ENCODE results near the gene ZNF648.

The ZNF648 gene

GRCh38 chr1:182071924-182072323, 10.4 kb upstream of the ZNF648 start:
- Histone ChIP-seq H3K27me3 (ENCODE audit: control insufficient read depth in 1 of 2, insufficient read depth in 2 of 2, low read length in 2 of 2) (peaks cover 0 to 6% of the 10 kb centered on the region in 2 donors), H3K4me1 (ENCODE audit: control insufficient read depth, insufficient read depth, low read length) (no peaks in the 10 kb centered on the region), H3K36me3 (ENCODE audit: control insufficient read depth in 2 of 2, insufficient read depth in 2 of 2, low read length in 2 of 2) (no peaks in the 10 kb centered on the region), H3K27ac (ENCODE audit: low read length) (no peak overlapping the region), H3K4me3 (ENCODE audit: low read length in 2 of 2) (no peak overlapping the region), H3K9me3 (ENCODE audit: control insufficient read depth in 2 of 2, low read length in 2 of 2) (no peaks in the 10 kb centered on the region), H3K9ac (ENCODE audit: low read length in 2 of 2) (no peak overlapping the region)

GRCh38 chr1:182069028-182069466, 7.5 kb upstream of the ZNF648 start:
- peaks cover 0 to 9% of the 10 kb centered on the region in 2 donors for H3K27me3 ChIP-seq (ENCODE audit: control insufficient read depth in 1 of 2, insufficient read depth in 2 of 2, low read length in 2 of 2)
- H3K9ac ChIP-seq (ENCODE audit: low read length in 2 of 2) = no peak overlapping the region
- H3K4me1 ChIP-seq (ENCODE audit: control insufficient read depth, insufficient read depth, low read length) = no peaks in the 10 kb centered on the region
- H3K36me3 ChIP-seq (ENCODE audit: control insufficient read depth in 2 of 2, insufficient read depth in 2 of 2, low read length in 2 of 2) = no peaks in the 10 kb centered on the region
- no peak overlapping the region for H3K27ac ChIP-seq (ENCODE audit: low read length)
- H3K4me3 ChIP-seq (ENCODE audit: low read length in 2 of 2) = no peak overlapping the region
- peaks cover 0 to 4% of the 10 kb centered on the region in 2 donors for H3K9me3 ChIP-seq (ENCODE audit: control insufficient read depth in 2 of 2, low read length in 2 of 2)

GRCh38 chr1:182066934-182067333, 5.4 kb upstream of the ZNF648 start:
- H3K9me3 ChIP-seq (ENCODE audit: control insufficient read depth in 2 of 2, low read length in 2 of 2) = peaks cover 0 to 4% of the 10 kb centered on the region in 2 donors
- H3K27ac ChIP-seq (ENCODE audit: low read length) = no peak overlapping the region
- H3K27me3 ChIP-seq (ENCODE audit: control insufficient read depth in 1 of 2, insufficient read depth in 2 of 2, low read length in 2 of 2) = peaks cover 0 to 9% of the 10 kb centered on the region in 2 donors
- no peaks in the 10 kb centered on the region for H3K36me3 ChIP-seq (ENCODE audit: control insufficient read depth in 2 of 2, insufficient read depth in 2 of 2, low read length in 2 of 2)
- H3K4me3 ChIP-seq (ENCODE audit: low read length in 2 of 2) = no peak overlapping the region
- H3K4me1 ChIP-seq (ENCODE audit: control insufficient read depth, insufficient read depth, low read length) = no peaks in the 10 kb centered on the region
- H3K9ac ChIP-seq (ENCODE audit: low read length in 2 of 2) = no peak overlapping the region

- peaks cover 0 to 4% of the 10 kb centered on the region in 2 donors for H3K9me3 ChIP-seq (ENCODE audit: control insufficient read depth in 2 of 2, low read length in 2 of 2)
- H3K4me3 ChIP-seq (ENCODE audit: low read length in 2 of 2) = no peak overlapping the region
- H3K4me1 ChIP-seq (ENCODE audit: control insufficient read depth, insufficient read depth, low read length) = no peaks in the 10 kb centered on the region
- no peak overlapping the region for H3K27ac ChIP-seq (ENCODE audit: low read length)
- H3K27me3 ChIP-seq (ENCODE audit: control insufficient read depth in 1 of 2, insufficient read depth in 2 of 2, low read length in 2 of 2) = peaks cover 2 to 9% of the 10 kb centered on the region in 2 donors
- no peaks in the 10 kb centered on the region for H3K36me3 ChIP-seq (ENCODE audit: control insufficient read depth in 2 of 2, insufficient read depth in 2 of 2, low read length in 2 of 2)
- H3K9ac ChIP-seq (ENCODE audit: low read length in 2 of 2) = no peak overlapping the region
Observed at GRCh38 chr1:182065126-182065845, 3.8 kb upstream of the ZNF648 start.

DNA sequence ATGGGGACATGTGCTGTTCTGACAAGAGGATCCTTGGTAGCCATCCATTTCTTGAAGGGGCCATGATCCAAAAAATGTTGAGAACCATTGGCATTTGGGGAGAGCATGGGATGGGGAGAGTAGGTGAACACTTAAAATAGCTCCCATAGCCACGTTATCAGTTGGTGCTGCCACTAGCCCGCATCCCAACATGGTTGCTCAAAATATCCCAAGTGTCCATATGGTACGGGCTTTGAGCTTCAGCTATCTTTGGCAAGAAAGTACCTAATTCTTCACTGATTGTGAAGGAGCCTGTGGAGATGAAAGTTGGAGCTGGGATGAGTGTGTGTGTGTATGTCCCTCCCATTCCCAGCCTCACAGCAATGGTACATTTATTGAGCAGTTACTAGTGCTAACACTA, 3.1 kb upstream of the ZNF648 start:
- no peak overlapping the region for H3K4me3 ChIP-seq (ENCODE audit: low read length in 2 of 2)
- no peaks in the 10 kb centered on the region for H3K4me1 ChIP-seq (ENCODE audit: control insufficient read depth, insufficient read depth, low read length)
- no peaks in the 10 kb centered on the region for H3K36me3 ChIP-seq (ENCODE audit: control insufficient read depth in 2 of 2, insufficient read depth in 2 of 2, low read length in 2 of 2)
- H3K9me3 ChIP-seq (ENCODE audit: control insufficient read depth in 2 of 2, low read length in 2 of 2) = peaks cover 0 to 4% of the 10 kb centered on the region in 2 donors
- no peak overlapping the region for H3K9ac ChIP-seq (ENCODE audit: low read length in 2 of 2)
- peaks cover 2 to 3% of the 10 kb centered on the region in 2 donors for H3K27me3 ChIP-seq (ENCODE audit: control insufficient read depth in 1 of 2, insufficient read depth in 2 of 2, low read length in 2 of 2)
- H3K27ac ChIP-seq (ENCODE audit: low read length) = no peak overlapping the region

- H3K36me3 ChIP-seq (ENCODE audit: control insufficient read depth in 2 of 2, insufficient read depth in 2 of 2, low read length in 2 of 2) = no peaks in the 10 kb centered on the region
- peaks cover 0 to 4% of the 10 kb centered on the region in 2 donors for H3K9me3 ChIP-seq (ENCODE audit: control insufficient read depth in 2 of 2, low read length in 2 of 2)
- H3K9ac ChIP-seq (ENCODE audit: low read length in 2 of 2) = no peak overlapping the region
- no peak overlapping the region for H3K4me3 ChIP-seq (ENCODE audit: low read length in 2 of 2)
- H3K27me3 ChIP-seq (ENCODE audit: control insufficient read depth in 1 of 2, insufficient read depth in 2 of 2, low read length in 2 of 2) = peaks cover 12 to 13% of the 10 kb centered on the region in 2 donors
- H3K27ac ChIP-seq (ENCODE audit: low read length) = no peak overlapping the region
- no peaks in the 10 kb centered on the region for H3K4me1 ChIP-seq (ENCODE audit: control insufficient read depth, insufficient read depth, low read length)
Observed at GRCh38 chr1:182062223-182062622, 711 bp upstream of the ZNF648 start.

- Histone ChIP-seq H3K4me3 (ENCODE audit: low read length in 2 of 2) (no peak overlapping the region), H3K9ac (ENCODE audit: low read length in 2 of 2) (no peak overlapping the region), H3K36me3 (ENCODE audit: control insufficient read depth in 2 of 2, insufficient read depth in 2 of 2, low read length in 2 of 2) (no peaks in the 10 kb centered on the region), H3K27ac (ENCODE audit: low read length) (no peak overlapping the region), H3K4me1 (ENCODE audit: control insufficient read depth, insufficient read depth, low read length) (no peaks in the 10 kb centered on the region), H3K27me3 (ENCODE audit: control insufficient read depth in 1 of 2, insufficient read depth in 2 of 2, low read length in 2 of 2) (peaks cover 21% of the 10 kb centered on the region in 2 donors), H3K9me3 (ENCODE audit: control insufficient read depth in 2 of 2, low read length in 2 of 2) (peaks cover 0 to 4% of the 10 kb centered on the region in 2 donors)
Observed at GRCh38 chr1:182060877-182061276, 635 bp downstream of the ZNF648 start.

- Histone ChIP-seq H3K9ac (ENCODE audit: low read length in 2 of 2) (no peak overlapping the region), H3K27ac (ENCODE audit: low read length) (no peak overlapping the region), H3K4me3 (ENCODE audit: low read length in 2 of 2) (no peak overlapping the region), H3K4me1 (ENCODE audit: control insufficient read depth, insufficient read depth, low read length) (no peaks in the 10 kb centered on the region), H3K9me3 (ENCODE audit: control insufficient read depth in 2 of 2, low read length in 2 of 2) (peaks cover 0 to 4% of the 10 kb centered on the region in 2 donors), H3K36me3 (ENCODE audit: control insufficient read depth in 2 of 2, insufficient read depth in 2 of 2, low read length in 2 of 2) (no peaks in the 10 kb centered on the region), H3K27me3 (ENCODE audit: control insufficient read depth in 1 of 2, insufficient read depth in 2 of 2, low read length in 2 of 2) (peaks cover 18 to 21% of the 10 kb centered on the region in 2 donors)
Observed at GRCh38 chr1:182059936-182060335, 1.6 kb downstream of the ZNF648 start.

DNA sequence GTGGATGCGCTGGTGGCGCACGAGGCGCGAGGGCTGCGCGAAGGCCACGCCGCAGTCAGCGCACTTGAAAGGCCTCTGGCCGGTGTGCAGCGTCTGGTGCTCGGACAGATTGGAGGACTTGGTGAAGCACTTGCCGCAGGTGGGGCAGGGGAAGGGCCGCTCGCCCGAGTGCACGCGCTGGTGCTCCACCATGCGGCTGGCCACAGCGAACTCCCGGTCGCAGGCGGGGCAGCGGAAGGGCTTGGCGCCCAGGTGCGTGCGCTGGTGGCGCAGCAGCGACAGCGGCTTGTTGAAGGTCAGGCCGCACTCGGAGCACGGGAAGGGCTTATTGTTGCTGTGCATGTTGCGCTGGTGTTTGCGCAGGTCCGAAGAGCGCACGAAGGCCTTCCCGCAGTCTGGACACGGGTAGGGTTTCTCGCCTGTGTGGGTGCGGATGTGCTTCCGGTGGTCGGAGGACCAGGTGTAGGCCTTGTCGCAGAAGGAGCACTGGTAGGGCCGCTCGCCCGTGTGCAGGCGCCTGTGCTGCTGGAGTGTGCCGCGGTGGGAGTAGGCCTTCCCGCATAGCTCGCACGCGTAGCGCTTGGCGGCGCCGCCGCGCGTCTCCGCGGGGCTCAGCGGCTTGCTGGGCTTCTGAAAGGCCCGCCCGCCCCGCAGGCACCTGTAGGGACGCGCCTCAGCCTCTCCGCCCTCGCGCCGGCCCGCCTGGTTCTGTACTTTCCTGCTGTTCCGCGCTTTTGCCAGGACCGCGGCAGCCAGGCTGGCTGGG, 4.7 kb downstream of the ZNF648 start:
- H3K4me1 ChIP-seq (ENCODE audit: control insufficient read depth, insufficient read depth, low read length) = no peaks in the 10 kb centered on the region
- no peak overlapping the region for H3K27ac ChIP-seq (ENCODE audit: low read length)
- H3K36me3 ChIP-seq (ENCODE audit: control insufficient read depth in 2 of 2, insufficient read depth in 2 of 2, low read length in 2 of 2) = no peaks in the 10 kb centered on the region
- H3K4me3 ChIP-seq (ENCODE audit: low read length in 2 of 2) = no peak overlapping the region
- no peaks in the 10 kb centered on the region for H3K9me3 ChIP-seq (ENCODE audit: control insufficient read depth in 2 of 2, low read length in 2 of 2)
- H3K9ac ChIP-seq (ENCODE audit: low read length in 2 of 2) = no peak overlapping the region
- peaks cover 18 to 21% of the 10 kb centered on the region in 2 donors for H3K27me3 ChIP-seq (ENCODE audit: control insufficient read depth in 1 of 2, insufficient read depth in 2 of 2, low read length in 2 of 2)

DNA sequence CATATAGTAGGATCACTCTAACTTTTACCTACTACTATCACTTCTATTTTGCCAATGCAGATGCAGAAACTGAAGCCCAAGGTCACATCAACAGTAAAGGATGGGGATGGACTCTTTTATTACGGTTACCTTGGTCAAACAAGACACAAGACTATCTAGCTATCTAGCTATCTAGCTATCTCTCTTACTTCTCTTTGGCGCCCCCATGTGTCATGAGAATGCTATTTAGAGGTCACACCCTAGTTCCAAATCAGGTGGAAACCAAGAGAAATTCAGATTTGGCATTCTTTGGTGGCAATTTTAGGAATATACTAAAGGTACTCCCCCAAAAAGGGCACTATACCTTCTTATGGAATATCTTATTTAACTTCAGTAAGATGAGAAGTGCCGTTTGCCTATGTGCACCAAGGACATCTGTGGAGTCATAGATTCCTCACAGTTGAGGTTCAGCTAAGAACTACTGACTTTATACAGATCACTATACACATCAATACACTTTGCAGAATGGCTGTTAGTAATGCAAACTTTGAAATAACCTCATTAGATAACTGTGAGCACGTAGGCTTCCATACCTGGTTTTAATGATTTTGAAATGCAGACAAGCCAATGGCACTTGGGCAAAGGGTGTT, 6.7 kb downstream of the ZNF648 start:
- H3K9ac ChIP-seq (ENCODE audit: low read length in 2 of 2) = no peak overlapping the region
- H3K36me3 ChIP-seq (ENCODE audit: control insufficient read depth in 2 of 2, insufficient read depth in 2 of 2, low read length in 2 of 2) = no peaks in the 10 kb centered on the region
- H3K4me3 ChIP-seq (ENCODE audit: low read length in 2 of 2) = no peak overlapping the region
- H3K27me3 ChIP-seq (ENCODE audit: control insufficient read depth in 1 of 2, insufficient read depth in 2 of 2, low read length in 2 of 2) = peaks cover 18% of the 10 kb centered on the region in 2 donors
- no peaks in the 10 kb centered on the region for H3K4me1 ChIP-seq (ENCODE audit: control insufficient read depth, insufficient read depth, low read length)
- H3K9me3 ChIP-seq (ENCODE audit: control insufficient read depth in 2 of 2, low read length in 2 of 2) = no peaks in the 10 kb centered on the region
- H3K27ac ChIP-seq (ENCODE audit: low read length) = no peak overlapping the region
